H1 (cell line): ENCODE data around the gene SUZ12. TPM values are rescaled to one million over a fixed set of nuclear protein-coding genes. Genes with fewer than 3 reads are reported as not detected.

ENCODE experiments used
- CTCF ChIA-PET: fragments of 300-600 bp; sonication (Branson Sonifier 250); formaldehyde crosslinking; loops from one replicate; lab custom pipeline; 2021; ENCODE audit not compliant: partially characterized antibody; lab: Charles Lee
- POLR2A ChIA-PET: fragments of 300-600 bp; sonication (Branson Sonifier 250); formaldehyde crosslinking; loops from one replicate; lab custom pipeline; 2021; ENCODE audit warnings: inconsistent platforms; ENCODE audit not compliant: partially characterized antibody; lab: Charles Lee
- DNase-seq, 2 experiments: peaks; one replicate each; pipeline versions ENCODE4 v3.0.0 to v3.0.0-alpha.2; 2010 to 2022; ENCODE audit warnings: low spot score in 2 of 2, low read depth in 1 of 2, mixed read lengths in 1 of 2
- FAIRE-seq: peaks from 2 replicates; lab custom pipeline; 2011; peaks lifted over from hg19 to GRCh38; lab: Jason Lieb, UNC
- H2AFZ ChIP-seq: 2 replicates; pipeline ENCODE4 v1.8.1; 2012; ENCODE audit warnings: low read length, inconsistent platforms
- H2AK5ac ChIP-seq: 2 replicates; pipeline ENCODE4 v1.6.1; 2013; ENCODE audit warnings: low read depth, low read length
- H2BK120ac ChIP-seq: replicated peaks from 2 replicates; pipeline ENCODE3; 2013; ENCODE audit warnings: low read depth, low read length, inconsistent platforms
- H2BK12ac ChIP-seq: 2 replicates; pipeline ENCODE4 v1.6.1; 2013; ENCODE audit warnings: low read depth, low read length
- H2BK15ac ChIP-seq: 2 replicates; pipeline ENCODE4 v1.6.1; 2013; ENCODE audit warnings: low read length
- H2BK20ac ChIP-seq: 2 replicates; pipeline ENCODE4 v1.6.1; 2013; ENCODE audit warnings: low read length
- H2BK5ac ChIP-seq: 2 replicates; pipeline ENCODE4 v1.6.1; 2013; ENCODE audit warnings: low read depth, low read length
- H3K14ac ChIP-seq: 2 replicates; pipeline ENCODE4 v1.6.1; 2013; ENCODE audit warnings: inconsistent platforms; ENCODE audit not compliant: insufficient read length
- H3K18ac ChIP-seq: 2 replicates; pipeline ENCODE4 v1.6.1; 2013; ENCODE audit warnings: low read length; ENCODE audit errors: extremely low read depth
- H3K23ac ChIP-seq: 2 replicates; pipeline ENCODE4 v1.6.1; 2013; ENCODE audit warnings: inconsistent platforms; ENCODE audit not compliant: insufficient read length
- H3K23me2 ChIP-seq: 2 replicates; pipeline ENCODE4 v1.6.1; 2013; ENCODE audit warnings: low read depth, low read length
- H3K27ac ChIP-seq: 2 replicates; pipeline ENCODE4 v1.6.1; 2011; ENCODE audit warnings: low read depth, low read length, inconsistent platforms
- H3K27me3 ChIP-seq, 4 experiments: replicated peaks in 1 of 4; 1 replicate in 1 of 4; 2 replicates in 3 of 4; pipeline versions ENCODE4 v1.6.1 to v1.8.1; 2011 to 2013; ENCODE audit warnings: low read length in 3 of 4, mild to moderate bottlenecking in 3 of 4, inconsistent platforms in 2 of 4, mixed read lengths in 2 of 4, moderate library complexity in 1 of 4; ENCODE audit not compliant: control insufficient read depth in 3 of 4, insufficient read depth in 3 of 4; ENCODE audit errors: extremely low read depth in 1 of 4
- H3K36me3 ChIP-seq, 4 experiments: 2 replicates each; pipeline versions ENCODE4 v1.6.1 to v1.8.1; 2011 to 2013; ENCODE audit warnings: mild to moderate bottlenecking in 4 of 4, low read length in 3 of 4, moderate library complexity in 2 of 4, control low read depth in 1 of 4, inconsistent platforms in 1 of 4; ENCODE audit not compliant: insufficient read depth in 4 of 4, control insufficient read depth in 2 of 4
- H3K4ac ChIP-seq: replicated peaks from 2 replicates; pipeline ENCODE3; 2013; ENCODE audit warnings: low read length, low read depth, mixed read lengths, inconsistent platforms; ENCODE audit not compliant: insufficient read length
- H3K4me1 ChIP-seq, 4 experiments: replicated peaks in 1 of 4; 1 replicate in 1 of 4; 2 replicates in 3 of 4; pipeline versions ENCODE4 v1.6.1 to v1.8.1; 2011 to 2013; ENCODE audit warnings: low read length in 3 of 4, inconsistent platforms in 2 of 4, mixed read lengths in 1 of 4; ENCODE audit not compliant: insufficient read depth in 4 of 4, control insufficient read depth in 3 of 4
- H3K4me2 ChIP-seq, 2 experiments: 2 replicates each; pipeline versions ENCODE4 v1.6.1 to v1.8.1; 2011 to 2013; ENCODE audit warnings: low read depth in 2 of 2, low read length in 2 of 2, control low read depth in 1 of 2, inconsistent platforms in 1 of 2, mild to moderate bottlenecking in 1 of 2; ENCODE audit not compliant: insufficient read depth in 1 of 2
- H3K4me3 ChIP-seq, 4 experiments: fragments of 200-600, 300-600 bp in 1 of 4; sonication (generic), shearing (Covaris generic), sonication (Bioruptor Twin) in 1 of 4; 2 replicates each; pipeline versions ENCODE4 v1.5.1 to v1.8.1; 2011 to 2016; ENCODE audit warnings: low read length in 4 of 4, low read depth in 3 of 4, control low read depth in 2 of 4, inconsistent platforms in 2 of 4, mild to moderate bottlenecking in 2 of 4, mixed read lengths in 1 of 4, moderate library complexity in 1 of 4; ENCODE audit not compliant: insufficient read depth in 2 of 4; ENCODE audit errors: extremely low read depth in 1 of 4
- H3K56ac ChIP-seq: replicated peaks from 2 replicates; pipeline ENCODE3; 2013; ENCODE audit warnings: low read depth, mild to moderate bottlenecking, mixed read lengths, low read length, inconsistent platforms; ENCODE audit not compliant: insufficient read length
- H3K79me1 ChIP-seq: 2 replicates; pipeline ENCODE4 v1.6.1; 2013; ENCODE audit warnings: low read depth, low read length, control low read depth
- H3K79me2 ChIP-seq, 2 experiments: 2 replicates each; pipeline versions ENCODE4 v1.6.1 to v1.8.1; 2012 to 2013; ENCODE audit warnings: low read length in 2 of 2, mild to moderate bottlenecking in 2 of 2, inconsistent platforms in 1 of 2; ENCODE audit not compliant: insufficient read depth in 2 of 2, control insufficient read depth in 1 of 2
- H3K9ac ChIP-seq, 4 experiments: replicated peaks in 1 of 4; 1 replicate in 1 of 4; 2 replicates in 3 of 4; pipeline versions ENCODE4 v1.6.1 to v1.8.1; 2011 to 2013; ENCODE audit warnings: low read depth in 3 of 4, low read length in 3 of 4, control low read depth in 2 of 4, mild to moderate bottlenecking in 2 of 4, moderate library complexity in 2 of 4, inconsistent platforms in 1 of 4; ENCODE audit errors: extremely low read depth in 1 of 4
- H3K9me3 ChIP-seq, 2 experiments: 2 replicates each; pipeline versions ENCODE4 v1.6.1 to v1.8.1; 2012 to 2013; ENCODE audit warnings: mild to moderate bottlenecking in 2 of 2, moderate library complexity in 2 of 2, control low read depth in 1 of 2, inconsistent platforms in 1 of 2, low read depth in 1 of 2, low read length in 1 of 2, mixed read lengths in 1 of 2; ENCODE audit not compliant: insufficient read depth in 2 of 2
- H4K20me1 ChIP-seq, 2 experiments: replicated peaks in 1 of 2; 2 replicates each; pipeline versions ENCODE3 to v1.8.1; 2011 to 2013; ENCODE audit warnings: inconsistent platforms in 2 of 2, low read length in 2 of 2, mild to moderate bottlenecking in 1 of 2; ENCODE audit not compliant: insufficient read depth in 2 of 2, control insufficient read depth in 1 of 2
- H4K5ac ChIP-seq: 2 replicates; pipeline ENCODE4 v1.6.1; 2013; ENCODE audit warnings: low read length, low read depth, mixed read lengths, inconsistent platforms; ENCODE audit not compliant: insufficient read length
- H4K8ac ChIP-seq: 2 replicates; pipeline ENCODE4 v1.8.0; 2013; ENCODE audit warnings: mild to moderate bottlenecking, moderate library complexity, low read length, inconsistent platforms; ENCODE audit not compliant: insufficient read depth; ENCODE audit errors: extremely low read depth
- H4K91ac ChIP-seq: replicated peaks from 2 replicates; pipeline ENCODE3; 2013; ENCODE audit warnings: low read length, mixed read lengths, inconsistent platforms; ENCODE audit not compliant: insufficient read length
- ATF3 ChIP-seq: IDR thresholded peaks from 2 replicates; pipeline ENCODE4 v1.6.1; 2011; ENCODE audit warnings: low read depth, mild to moderate bottlenecking, low read length; ENCODE audit not compliant: insufficient read depth
- CBX8 ChIP-seq: fragments of 300-800, 300-1000 bp; sonication (generic); IDR thresholded peaks from 2 replicates; pipeline ENCODE4 v1.7.1; 2016; ENCODE audit warnings: low read depth, low read length, borderline replicate concordance
- CTBP2 ChIP-seq: IDR thresholded peaks from 2 replicates; pipeline ENCODE4 v1.7.0; 2011; ENCODE audit warnings: borderline replicate concordance, mild to moderate bottlenecking, moderate library complexity, mixed read lengths, low read length; ENCODE audit not compliant: insufficient read depth, insufficient read length
- EGR1 ChIP-seq: IDR thresholded peaks from 2 replicates; pipeline ENCODE4 v1.6.1; 2011; ENCODE audit warnings: low read depth, low read length, borderline replicate concordance
- EP300 ChIP-seq, 2 experiments: IDR thresholded peaks; 1 replicate in 1 of 2; 2 replicates in 1 of 2; pipeline ENCODE4 v1.6.1; 2011 to 2012; ENCODE audit warnings: low read depth in 2 of 2, low read length in 2 of 2, mild to moderate bottlenecking in 2 of 2, borderline replicate concordance in 1 of 2, inconsistent platforms in 1 of 2, moderate library complexity in 1 of 2
- KDM1A ChIP-seq: fragments of 200-600, 300-600 bp; sonication (generic); IDR thresholded peaks from 2 replicates; pipeline ENCODE4 v1.7.1; 2016; ENCODE audit warnings: mild to moderate bottlenecking, low read length, borderline replicate concordance
- MAX ChIP-seq: IDR thresholded peaks from 2 replicates; pipeline ENCODE4 v1.6.1; 2012; ENCODE audit warnings: inconsistent platforms
- POLR2AphosphoS5 ChIP-seq: IDR thresholded peaks from 2 replicates; pipeline ENCODE4 v1.6.1; 2011; ENCODE audit warnings: low read depth, low read length
- SAP30 ChIP-seq: fragments of 300-600 bp; sonication (generic); IDR thresholded peaks from 2 replicates; pipeline ENCODE4 v1.7.1; 2012; ENCODE audit warnings: low read length, moderate library complexity, mild to moderate bottlenecking, inconsistent platforms; ENCODE audit not compliant: insufficient read depth, insufficient replicate concordance
- SIRT6 ChIP-seq: IDR thresholded peaks from one replicate; pipeline ENCODE4 v1.7.1; 2012; ENCODE audit warnings: low read length, inconsistent platforms
- whole genome bisulfite sequencing, 2 experiments: shearing (Covaris generic) in 1 of 2; methylation state at CpG; one replicate each; pipeline versions ENCODE4 v1.1.6 to v1.1.7; 2013 to 2015; ENCODE audit warnings: low lambda C conversion rate in 2 of 2, mixed read lengths in 2 of 2, inconsistent platforms in 1 of 2, low coverage in 1 of 2, missing lambda C conversion rate in 1 of 2; ENCODE audit not compliant: insufficient replicate concordance in 2 of 2, insufficient coverage in 1 of 2, insufficient read length in 1 of 2; ENCODE audit errors: extremely low coverage in 1 of 2, missing lambda C conversion rate in 1 of 2; 5-methylcytosine and 5-hydroxymethylcytosine counted together
- polyA plus RNA-seq, 7 experiments: library from polyadenylated mRNA; depleted of rRNA in 3 of 7; stranded (reverse) in 5 of 7; unstranded in 2 of 7; fragments of >200 nt in 5 of 7; fragments of 200-250 nt in 2 of 7; gene quantifications; 1 replicate in 5 of 7; 2 replicates in 1 of 7; 4 replicates in 1 of 7; pipeline versions ENCODE4 v1.2.1 to v1.2.3, GENCODE V29; 2011 to 2013; ENCODE audit warnings: missing spikeins in 2 of 7, mixed read lengths in 2 of 7
- total RNA-seq: library from RNA; stranded (reverse); fragmentation: NEBNext Ultra II Directional; extraction: Animal tissue kit (Norgen Biotek cat#: 25700); gene quantifications from 2 replicates; pipeline ENCODE4 v1.2.1, GENCODE V29; 2021

Gene SUZ12
- total and polyA plus RNA-seq, 2 of the 8 experiments (the other 6 are each of a cell fraction or from before 2014, with no cell fraction given): 9.1 to 34.6 TPM

GRCh38 chr17:32009262-32009542, 72.4 kb downstream of the SUZ12 start:
- no peak overlapping the region for H2AFZ ChIP-seq
- no peak overlapping the region for H2BK120ac ChIP-seq
- POLR2A ChIA-PET: interaction anchor here (0.6 to 0.7 kb wide), 2 partner anchors 10 to 26 kb away, joined by 3 read pairs; no protein-coding TSS in a partner anchor
- H3K36me3 ChIP-seq: no peaks in the 10 kb centered on the region
- H4K91ac ChIP-seq: no peak overlapping the region
- H2BK15ac ChIP-seq: no peak overlapping the region
- H3K4me2 ChIP-seq: peak overlapping the region in 1 of 2 experiments; percentile 70; a peak in 1 of 4 replicates
- no peak overlapping the region for H3K23ac ChIP-seq
- H3K18ac ChIP-seq: no peak overlapping the region
- CTCF ChIA-PET: interaction anchor here (0.7 to 0.9 kb wide), 2 partner anchors 129 to 133 kb away, joined by 3 read pairs; no protein-coding TSS in a partner anchor
- WGBS, 2 experiments: 94% methylated on average over 2 of the region's 2 CpGs; no CpG with 5 or more reads in 1 of the 2 experiments
- no peak overlapping the region for H3K4ac ChIP-seq
- peaks cover 0 to 64% of the 10 kb centered on the region in 2 experiments; a peak in 2 of 4 replicates for H3K79me2 ChIP-seq
- FAIRE-seq: no peak
- no peak overlapping the region for H4K8ac ChIP-seq
- peak overlapping the region in 1 of 4 experiments; percentile 83; a peak in 2 of 8 replicates for H3K4me3 ChIP-seq
- no peak overlapping the region for H3K14ac ChIP-seq
- H4K5ac ChIP-seq: no peak overlapping the region
- no peak overlapping the region for H3K9ac ChIP-seq
- H3K79me1 ChIP-seq: no peaks in the 10 kb centered on the region; the same call in 1 of the 2 replicates
- H3K4me1 ChIP-seq: no peaks in the 10 kb centered on the region
- H2AK5ac ChIP-seq: no peak overlapping the region
- TF ChIP-seq KDM1A (no peak), EP300 (IDR thresholded peaks at IDR 0.05; ENCODE audit: borderline replicate concordance in 1 of 2, low read depth in 2 of 2, low read length in 2 of 2) (no peak), EGR1 (no peak), MAX (no peak), SIRT6 (no peak), CBX8 (no peak), CTBP2 (no peak), POLR2AphosphoS5 (no peak), SAP30 (no peak), ATF3 (no peak)
- H3K27ac ChIP-seq: no peak overlapping the region
- H4K20me1 ChIP-seq: no peaks in the 10 kb centered on the region
- H3K9me3 ChIP-seq: no peaks in the 10 kb centered on the region
- H3K27me3 ChIP-seq: peaks cover 0 to 4% (median 1%) of the 10 kb centered on the region in 4 experiments; a peak in 3 of 7 replicates
- no peak overlapping the region for H2BK20ac ChIP-seq
- H3K56ac ChIP-seq: no peak overlapping the region
- H3K23me2 ChIP-seq: peaks cover 3% of the 10 kb centered on the region; the same call in 1 of the 2 replicates
- no peak overlapping the region for H2BK5ac ChIP-seq
- no peak for DNase-seq
- no peak overlapping the region for H2BK12ac ChIP-seq
